Stimulated activated naive CD8-positive, alpha-beta T cell treated with anti-CD3 and anti-CD28 coated beads, Interleukin-15, Interleukin-2, amounts not matched to agents 100 U/mL and 50 U/mL, for 24 hours (primary cell): ENCODE data around the gene ATE1.

Experiments
- ATAC-seq: fragments of 150-1000 bp; cut with Tn5 transposase; one replicate; pipeline ENCODE4 v1.10.0; 2021
- DNase-seq: peaks from one replicate; pipeline ENCODE4 v3.0.0; 2021

Gene ATE1

GRCh38 chr10:121865554-121865953 lies 62.3 kb downstream of the ATE1 start:
- ATAC-seq, result no peak
- DNase-seq, result no peak

GRCh38 chr10:121864653-121865052 lies 63.2 kb downstream of the ATE1 start:
- ATAC-seq (no peak), DNase-seq (no peak)

DNA sequence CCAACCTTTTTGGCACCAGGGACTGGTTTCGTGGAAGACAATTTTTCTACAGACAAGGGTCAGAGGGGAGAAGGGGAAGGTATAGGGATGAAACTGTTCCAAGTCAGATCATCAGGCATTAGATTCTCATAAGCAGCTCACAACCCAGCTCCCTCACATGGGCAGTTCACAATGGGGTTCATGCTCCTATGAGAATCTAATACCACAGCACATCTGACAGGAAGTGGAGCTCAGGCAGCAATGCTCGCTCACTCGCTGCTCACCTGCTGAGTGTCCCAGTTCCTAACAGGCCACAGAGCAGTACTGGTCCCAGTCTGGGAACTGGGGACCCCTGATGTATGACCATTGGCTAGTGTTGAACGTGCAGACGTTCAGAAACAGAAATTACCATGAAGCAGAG lies 63.7 kb downstream of the ATE1 start:
- no peak for DNase-seq
- ATAC-seq, result no peak

DNA sequence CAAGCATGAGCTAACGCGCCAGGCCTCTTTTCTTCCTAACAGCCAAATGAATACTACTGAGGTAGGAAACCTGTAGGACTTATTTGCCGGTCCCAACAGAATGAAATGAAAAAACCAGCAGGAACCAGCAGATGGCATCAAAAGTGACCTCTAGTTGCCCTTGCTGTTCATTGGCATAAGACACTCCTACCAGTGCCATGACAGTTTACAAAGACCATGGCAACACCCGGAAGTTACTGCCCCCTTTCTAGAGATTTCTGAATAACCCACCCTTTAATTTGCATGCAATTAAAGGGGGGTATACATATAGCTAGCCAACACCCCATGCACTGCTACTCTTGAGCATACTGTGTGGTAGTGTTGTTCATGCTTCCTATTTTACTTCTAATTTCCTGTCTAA lies 65.2 kb downstream of the ATE1 start:
- ATAC-seq, result no peak
- no peak for DNase-seq

- no peak for DNase-seq
These were observed 65.8 kb downstream of the ATE1 start for GRCh38 chr10:121862042-121862441.

GRCh38 chr10:121860810-121861209 lies 67.0 kb downstream of the ATE1 start:
- ATAC-seq, result no peak
- no peak for DNase-seq

More at GRCh38 chr10:121862042-121862441, 65.8 kb downstream of the ATE1 start:
- ATAC-seq, result no peak

DNA sequence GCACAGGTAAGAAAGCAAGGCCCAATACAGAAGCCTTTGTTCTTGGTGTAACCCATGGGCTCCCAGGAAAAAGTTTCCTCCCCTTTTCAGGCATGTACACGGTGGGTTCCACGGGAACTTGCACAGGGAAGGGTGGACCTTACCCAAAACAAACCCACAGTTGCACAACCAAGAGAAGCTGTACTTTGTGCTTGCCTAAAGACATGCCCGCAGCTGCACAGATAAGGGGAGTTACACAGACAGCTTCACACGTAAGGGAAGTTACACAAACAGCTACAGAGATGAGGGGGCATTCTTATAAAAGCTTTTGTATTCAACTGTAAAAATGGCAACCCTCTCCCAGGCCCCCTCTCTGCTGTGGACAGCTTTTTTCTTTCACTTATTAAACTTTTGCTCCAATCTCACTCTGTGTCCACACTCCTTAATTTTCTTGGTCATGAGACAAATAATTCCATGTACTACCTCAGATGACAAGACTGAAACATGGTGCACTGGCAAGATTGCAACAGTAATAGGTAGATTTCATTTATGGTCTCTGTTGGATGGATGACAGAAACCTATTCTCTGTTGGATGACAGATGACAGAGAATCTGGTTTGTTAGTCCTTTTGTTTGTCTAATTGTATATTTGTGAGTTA lies 72.9 kb downstream of the ATE1 start:
- DNase-seq, result no peak
- ATAC-seq, result no peak

GRCh38 chr10:121853950-121854349 lies 73.9 kb downstream of the ATE1 start:
- DNase-seq, result no peak
- no peak for ATAC-seq

GRCh38 chr10:121851786-121852185 lies 76.0 kb downstream of the ATE1 start:
- no peak for ATAC-seq
- DNase-seq, result no peak

GRCh38 chr10:121848082-121848481 lies 79.7 kb downstream of the ATE1 start:
- DNase-seq, result no peak
- ATAC-seq, result no peak

- ATAC-seq, result no peak
- DNase-seq, result no peak
These were observed 81.3 kb downstream of the ATE1 start for GRCh38 chr10:121846555-121846954.

DNA sequence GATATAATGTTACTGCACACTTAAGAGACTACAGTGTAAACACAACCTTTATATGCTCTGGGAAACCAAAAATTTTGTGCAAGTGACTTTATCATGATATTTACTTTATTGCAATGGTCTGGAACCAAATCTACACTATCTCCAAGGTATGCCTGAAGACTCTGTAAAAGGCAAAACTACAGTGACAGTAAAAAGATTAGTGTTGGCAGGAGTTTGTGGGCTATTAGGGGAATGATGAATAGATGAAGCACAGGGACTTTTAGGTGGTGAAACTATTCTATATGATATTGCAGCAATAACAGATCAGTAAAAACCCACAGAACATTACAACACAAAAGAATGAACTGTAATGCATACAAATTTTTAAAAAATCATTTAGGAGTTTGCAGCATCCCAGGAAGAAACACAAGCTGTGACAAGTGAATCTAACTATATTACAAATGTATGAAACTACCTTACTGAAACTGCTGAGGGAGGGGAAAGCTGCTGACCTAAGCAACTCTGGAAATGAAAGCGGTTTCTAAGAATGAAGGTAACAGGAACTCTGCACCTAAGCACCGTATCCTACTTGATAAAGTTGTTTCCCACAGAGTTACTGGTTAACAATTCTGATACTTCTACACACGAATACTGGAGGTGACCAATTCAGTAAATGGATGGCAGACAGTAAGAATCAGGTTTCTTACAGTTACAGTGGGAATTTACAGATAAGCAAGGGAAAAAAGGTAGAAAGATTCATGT lies 82.6 kb downstream of the ATE1 start:
- DNase-seq (no peak), ATAC-seq (peak; percentile 23)

GRCh38 chr10:121844537-121844936 lies 83.3 kb downstream of the ATE1 start:
- DNase-seq, result no peak

DNA sequence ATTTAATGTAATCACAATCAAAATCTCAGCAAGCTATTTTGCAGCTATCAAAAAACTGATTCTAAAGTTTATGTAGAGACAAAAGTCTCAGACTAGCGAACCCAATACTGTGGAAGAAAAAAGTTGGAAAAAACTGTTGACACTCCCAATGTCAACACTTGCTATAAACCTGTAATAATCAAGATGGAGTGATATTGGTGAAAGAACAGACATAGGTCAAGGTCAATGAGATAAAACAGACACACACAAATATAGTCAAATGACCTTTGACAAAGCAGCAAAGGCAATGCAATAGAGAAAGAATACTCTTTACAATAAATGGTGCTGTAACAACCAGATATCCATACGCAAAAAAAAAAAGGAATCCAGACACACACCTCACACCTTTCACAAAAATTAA lies 84.5 kb downstream of the ATE1 start:
- DNase-seq (no peak), ATAC-seq (no peak)

More at GRCh38 chr10:121844537-121844936, 83.3 kb downstream of the ATE1 start:
- no peak for ATAC-seq

DNA sequence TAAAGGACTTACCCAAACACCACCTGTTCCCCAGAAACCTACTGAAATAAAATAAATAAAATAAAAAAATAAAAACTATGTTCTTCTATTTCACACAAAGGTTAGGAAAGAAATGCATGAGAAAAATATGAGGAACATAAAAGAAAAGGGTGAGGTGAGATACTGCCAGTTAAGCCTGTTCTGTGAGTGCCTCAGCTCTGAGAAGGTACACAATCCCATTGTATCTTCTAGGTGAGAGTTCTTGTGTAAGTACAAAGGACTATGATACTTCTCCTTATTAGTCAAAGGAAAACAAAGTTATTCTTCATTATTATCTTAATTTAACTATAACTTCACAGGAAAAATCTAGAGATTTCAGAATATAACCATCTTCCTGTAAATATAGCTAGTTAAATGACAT lies 86.0 kb downstream of the ATE1 start:
- DNase-seq (no peak), ATAC-seq (no peak)

- ATAC-seq (no peak), DNase-seq (no peak)
These were observed 88.9 kb downstream of the ATE1 start for GRCh38 chr10:121838931-121839330.

- DNase-seq (no peak), ATAC-seq (no peak)
These were observed 89.7 kb downstream of the ATE1 start for GRCh38 chr10:121838149-121838548.

DNA sequence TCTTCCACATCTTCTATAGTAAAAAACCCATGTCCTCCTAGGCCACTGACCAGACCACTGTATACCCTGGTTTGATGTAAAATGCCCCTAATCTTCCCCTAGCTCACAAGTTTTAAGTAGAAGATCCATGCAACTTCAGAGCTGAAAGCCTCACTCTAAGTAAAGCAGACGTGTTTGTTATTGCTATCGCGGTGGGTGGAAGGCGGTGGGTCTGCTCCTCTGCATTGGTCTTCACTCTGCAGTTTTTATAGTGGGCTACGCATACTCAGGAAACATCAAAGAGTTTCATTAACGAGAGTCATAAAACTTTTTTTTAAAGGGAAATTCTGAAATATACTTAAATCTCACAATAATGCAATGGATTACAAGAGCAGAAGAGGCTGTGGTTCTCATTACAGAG lies 91.7 kb downstream of the ATE1 start:
- ATAC-seq, result no peak
- DNase-seq, result no peak

DNA sequence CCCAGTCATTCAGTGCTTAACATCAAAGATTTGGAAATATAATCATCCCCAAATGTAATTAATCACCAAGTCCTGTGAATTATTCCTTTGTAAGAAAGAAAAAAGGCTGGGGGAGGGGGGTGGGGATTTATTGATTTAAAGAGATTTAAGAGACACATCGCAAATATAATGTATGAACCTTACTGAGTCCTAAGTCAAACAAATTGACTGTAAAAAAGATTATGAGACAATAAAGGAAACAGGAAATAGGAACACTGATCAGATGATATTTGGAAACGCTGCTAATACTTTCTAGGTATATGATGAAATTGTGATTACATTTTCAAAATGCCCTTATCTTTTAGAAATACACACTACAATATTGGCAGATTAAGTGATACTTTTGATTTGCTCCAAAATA lies 92.5 kb downstream of the ATE1 start:
- DNase-seq (no peak), ATAC-seq (no peak)

GRCh38 chr10:121834757-121835156 lies 93.1 kb downstream of the ATE1 start:
- no peak for ATAC-seq
- DNase-seq, result no peak

DNA sequence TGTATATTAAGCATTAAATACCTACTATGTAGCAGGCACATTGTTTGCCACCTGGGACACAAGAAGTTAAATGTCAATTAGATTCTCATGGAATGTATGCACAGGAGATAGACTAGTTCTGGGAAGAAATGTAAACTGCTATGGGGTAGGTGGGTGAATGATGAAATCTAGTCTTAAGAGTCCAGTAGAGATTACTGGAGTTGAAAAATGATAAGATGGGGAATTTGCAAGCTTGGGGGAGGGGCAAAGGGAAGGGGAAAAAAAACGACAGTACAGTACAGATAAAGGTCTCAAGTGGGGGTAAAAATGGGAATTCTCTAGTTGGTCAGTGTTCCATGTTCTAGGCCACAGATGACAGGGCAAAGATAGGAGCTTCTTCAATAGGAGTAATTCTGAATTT lies 94.4 kb downstream of the ATE1 start:
- no peak for DNase-seq
- no peak for ATAC-seq

DNA sequence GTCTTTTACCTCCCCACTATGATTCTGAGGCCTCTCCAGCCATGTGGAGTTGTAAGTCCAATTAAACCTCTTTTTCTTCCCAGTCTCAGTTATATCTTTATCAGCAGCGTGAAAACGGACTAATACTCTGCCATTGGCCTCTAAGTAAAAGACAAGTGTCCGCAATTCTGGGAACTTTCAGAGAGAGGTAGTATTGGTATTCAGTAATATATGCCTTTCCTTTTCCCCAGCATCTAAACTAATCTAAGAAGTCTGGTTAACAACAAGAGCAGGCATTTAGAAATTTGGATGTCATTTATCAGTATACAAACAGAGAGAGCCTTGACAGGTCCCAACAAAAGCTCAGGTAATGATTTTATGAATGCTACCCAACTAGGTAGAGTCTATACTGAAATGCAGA lies 95.2 kb downstream of the ATE1 start:
- no peak for DNase-seq
- no peak for ATAC-seq

DNA sequence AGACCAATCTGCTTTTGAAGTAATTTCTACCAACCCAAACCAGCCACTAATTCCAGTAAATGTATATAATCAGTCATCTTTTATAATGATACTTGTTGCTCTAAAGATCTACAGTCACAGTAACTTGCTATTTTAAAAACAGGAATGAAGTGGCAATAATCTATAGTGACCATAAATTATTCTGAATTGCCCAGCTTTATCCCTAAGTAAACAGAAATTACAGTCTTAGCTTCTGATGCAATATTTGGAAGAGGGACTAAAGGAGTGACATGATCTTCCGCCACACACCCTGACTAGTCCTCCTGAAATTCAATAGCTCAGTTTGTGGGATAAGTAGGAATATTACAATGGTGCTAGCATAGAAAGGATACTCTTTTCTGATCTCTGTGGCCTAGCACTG lies 96.1 kb downstream of the ATE1 start:
- ATAC-seq, result no peak
- no peak for DNase-seq

- no peak for ATAC-seq
- DNase-seq, result no peak
These were observed 96.6 kb downstream of the ATE1 start for GRCh38 chr10:121831237-121831636.
